GM23338 (cell line): Measurements from ENCODE around the gene JAG2. TPM values are rescaled to one million over a fixed set of nuclear protein-coding genes. Genes with fewer than 3 reads are reported as not detected.

Experiments
- ATAC-seq: fragments of 200-7000 bp; cut with Tn5 transposase; 3 replicates; pipeline ENCODE4 v1.9.1; 2020
- DNase-seq: peaks from one replicate; pipeline ENCODE4 v3.0.0-alpha.2; 2015; ENCODE audit warnings: low spot score
- H2AFZ ChIP-seq: fragments of 200-600 bp; sonication (generic); 2 replicates; pipeline ENCODE4 v1.8.0; 2016; ENCODE audit warnings: antibody characterized with exemption, mild to moderate bottlenecking, moderate library complexity
- H3F3A ChIP-seq: fragments of 200-600 bp; sonication (generic); replicated peaks from 2 replicates; pipeline ENCODE4 v1.8.0; 2017; ENCODE audit warnings: antibody characterized with exemption, mixed run types, low read depth
- H3K27ac ChIP-seq: fragments of 200-600 bp; sonication (generic); 2 replicates; pipeline ENCODE4 v1.6.1; 2016; ENCODE audit warnings: low read depth
- H3K27me3 ChIP-seq: fragments of 200-600 bp; sonication (generic); 2 replicates; pipeline ENCODE4 v1.8.0; 2016; ENCODE audit warnings: mild to moderate bottlenecking, mixed run types, moderate library complexity; ENCODE audit not compliant: insufficient read depth
- H3K36me3 ChIP-seq: fragments of 200-600 bp; sonication (generic); 2 replicates; pipeline ENCODE4 v1.8.0; 2016; ENCODE audit warnings: mild to moderate bottlenecking; ENCODE audit not compliant: insufficient read depth
- H3K4me1 ChIP-seq: fragments of 200-600 bp; sonication (generic); 2 replicates; pipeline ENCODE4 v1.8.0; 2016; ENCODE audit warnings: mild to moderate bottlenecking, moderate library complexity; ENCODE audit not compliant: insufficient read depth
- H3K4me2 ChIP-seq: fragments of 200-600 bp; sonication (generic); 2 replicates; pipeline ENCODE4 v1.7.1; 2017; ENCODE audit warnings: mixed run types
- H3K4me3 ChIP-seq: fragments of 200-600 bp; sonication (generic); 2 replicates; pipeline ENCODE4 v1.6.1; 2016; ENCODE audit warnings: mixed run types
- H3K79me2 ChIP-seq: fragments of 200-600 bp; sonication (generic); replicated peaks from 2 replicates; pipeline ENCODE4 v1.8.0; 2017; ENCODE audit warnings: mild to moderate bottlenecking; ENCODE audit not compliant: insufficient read depth
- H3K9me2 ChIP-seq: fragments of 200-600 bp; sonication (generic); 2 replicates; pipeline ENCODE4 v1.8.0; 2017; ENCODE audit not compliant: insufficient read depth
- H4K20me1 ChIP-seq: fragments of 200-600 bp; sonication (generic); replicated peaks from 2 replicates; pipeline ENCODE4 v1.8.0; 2017; ENCODE audit warnings: mild to moderate bottlenecking; ENCODE audit not compliant: insufficient read depth
- H3K27ac Mint-ChIP-seq: 2 replicates; pipeline ENCODE4 v1.8.0; 2020; ENCODE audit warnings: inconsistent platforms, mild to moderate bottlenecking, moderate library complexity, mixed read lengths
- H3K27me3 Mint-ChIP-seq: 3 replicates; pipeline ENCODE4 v1.8.0; 2022; ENCODE audit warnings: low read depth, mild to moderate bottlenecking, moderate library complexity, mixed read lengths, inconsistent platforms; ENCODE audit not compliant: insufficient read depth, poor library complexity
- H3K36me3 Mint-ChIP-seq: 3 replicates; pipeline ENCODE4 v1.8.0; 2021; ENCODE audit warnings: low read depth, mild to moderate bottlenecking, inconsistent platforms, moderate library complexity, mixed read lengths
- H3K4me1 Mint-ChIP-seq: 3 replicates; pipeline ENCODE4 v1.8.0; 2020; ENCODE audit warnings: mild to moderate bottlenecking, inconsistent platforms, mixed read lengths
- H3K4me3 Mint-ChIP-seq: 3 replicates; pipeline ENCODE4 v1.8.0; 2021; ENCODE audit warnings: moderate library complexity, mild to moderate bottlenecking, inconsistent platforms, mixed read lengths
- H3K9me3 Mint-ChIP-seq: 3 replicates; pipeline ENCODE4 v1.8.0; 2020; ENCODE audit warnings: moderate library complexity, mild to moderate bottlenecking, inconsistent platforms, mixed read lengths
- ETS1 ChIP-seq: IDR thresholded peaks from 2 replicates; pipeline ENCODE4 v1.6.1; 2016; ENCODE audit warnings: antibody characterized with exemption
- EZH2 ChIP-seq: fragments of 200-600 bp; sonication (generic); IDR thresholded peaks from one replicate; pipeline ENCODE4 v1.8.0; 2017; ENCODE audit warnings: antibody characterized with exemption, mild to moderate bottlenecking, low read depth; ENCODE audit not compliant: unreplicated experiment
- EZH2phosphoT487 ChIP-seq: fragments of 200-600 bp; sonication (generic); IDR thresholded peaks from one replicate; pipeline ENCODE4 v1.8.1; 2018; ENCODE audit warnings: antibody characterized with exemption; ENCODE audit not compliant: unreplicated experiment
- JUNB ChIP-seq: IDR thresholded peaks from one replicate; pipeline ENCODE4 v1.6.1; 2016; ENCODE audit warnings: antibody characterized with exemption; ENCODE audit not compliant: unreplicated experiment
- NANOG ChIP-seq: IDR thresholded peaks from 2 replicates; pipeline ENCODE4 v1.6.1; 2016; ENCODE audit warnings: antibody characterized with exemption, borderline replicate concordance
- POLR2AphosphoS5 ChIP-seq: IDR thresholded peaks from 2 replicates; pipeline ENCODE4 v1.6.1; 2016; ENCODE audit warnings: antibody characterized with exemption, low read depth
- REST ChIP-seq: IDR thresholded peaks from one replicate; pipeline ENCODE4 v1.6.1; 2018; ENCODE audit warnings: antibody characterized with exemption; ENCODE audit not compliant: unreplicated experiment
- STAT1 ChIP-seq: IDR thresholded peaks from one replicate; pipeline ENCODE4 v1.6.1; 2016; ENCODE audit warnings: antibody characterized with exemption; ENCODE audit not compliant: unreplicated experiment
- ZNF114 ChIP-seq: fragments of 250-450 bp; sonication (Bioruptor Pico); IDR thresholded peaks from 2 replicates; pipeline ENCODE4 v1.5.0; 2020; ENCODE audit warnings: mild to moderate bottlenecking, moderate library complexity
- ZNF331 ChIP-seq: fragments of 250-450 bp; sonication (Bioruptor Pico); IDR thresholded peaks from 2 replicates; pipeline ENCODE4 v1.5.0; 2020; ENCODE audit warnings: low read depth, mild to moderate bottlenecking, moderate library complexity
- polyA plus RNA-seq: library from polyadenylated mRNA; unstranded; fragments of >200 nt; fragmentation: Nextera tagmentation; extraction: Ambion mirVana; gene quantifications from 2 replicates; pipeline ENCODE4 v1.2.1, GENCODE V29; 2016
- total RNA-seq: library from RNA; depleted of rRNA; stranded (reverse); fragments of >200 nt; shearing (Covaris generic); gene quantifications from 2 replicates; pipeline ENCODE4 v1.2.3, GENCODE V29; 2014

Gene JAG2
- total and polyA plus RNA-seq, 2 experiments from 2014 or later: 1.9 to 10.3 TPM

GRCh38 chr14:105096206-105096875, 72.2 kb downstream of the JAG2 start (continued):
- TF ChIP-seq REST: no peak
- TF ChIP-seq JUNB: no peak
- TF ChIP-seq EZH2phosphoT487: no peak
- TF ChIP-seq ZNF114 (CRISPR knock-in tag): no peak
- TF ChIP-seq STAT1: no peak
- no peak for TF ChIP-seq ZNF331 (CRISPR knock-in tag)
- no peak for TF ChIP-seq ETS1
- TF ChIP-seq EZH2: no peak
- no peak for TF ChIP-seq POLR2AphosphoS5
- no peak for TF ChIP-seq NANOG

GRCh38 chr14:105095236-105095805, 73.3 kb downstream of the JAG2 start:
- no peak for TF ChIP-seq ETS1

More at GRCh38 chr14:105095236-105095805, 73.3 kb downstream of the JAG2 start:
- Mint-ChIP-seq H3K4me1 (peaks cover 2% of the 10 kb centered on the region; the same call in 1 of the 3 replicates), H3K27ac (no peak overlapping the region), H3K4me3 (no peak overlapping the region), H3K27me3 (peaks cover 22% of the 10 kb centered on the region), H3K36me3 (peaks cover 4% of the 10 kb centered on the region), H3K9me3 (peaks cover 17% of the 10 kb centered on the region)
- Histone ChIP-seq H2AFZ (no peak overlapping the region), H3K27ac (no peak overlapping the region), H3K4me2 (no peak overlapping the region), H3K36me3 (no peaks in the 10 kb centered on the region), H4K20me1 (no peaks in the 10 kb centered on the region), H3K79me2 (no peaks in the 10 kb centered on the region), H3K4me1 (no peaks in the 10 kb centered on the region; the same call in 1 of the 2 replicates), H3K27me3 (peaks cover 29% of the 10 kb centered on the region), H3K4me3 (no peak overlapping the region), H3K9me2 (no peaks in the 10 kb centered on the region), H3F3A (0 out of 2 replicates have a peak, but pooled peaks cover 5% of the 10 kb centered on the region)
- DNase-seq (no peak), ATAC-seq (no peak)
